ENCODE results near the gene DES.
A peak's percentile ranks its signal among the peaks of the same experiment; 100 is the strongest.

GRCh38 chr2:219387306-219388120, 30.7 kb upstream of the DES start, which contains the start of gene DNPEP:
- TF ChIP-seq SIN3A (IDR thresholded peaks at IDR 0.05; ENCODE audit: borderline replicate concordance, low read depth, low read length): peak; percentile 78; the same call in 1 of the 2 replicates
- peak; percentile 56; the same call in 1 of the 2 replicates for TF ChIP-seq ZNF564 (CRISPR knock-in tag; IDR thresholded peaks at IDR 0.05)
- peak; percentile 62; the same call in 1 of the 2 replicates for TF ChIP-seq ZNF605 (CRISPR knock-in tag; IDR thresholded peaks at IDR 0.05)
- no peak; the same call in 1 of the 2 replicates for TF ChIP-seq NFE2L1 (CRISPR knock-in tag; IDR thresholded peaks at IDR 0.05; ENCODE audit: borderline replicate concordance)
- TF ChIP-seq NR2F2 (IDR thresholded peaks at IDR 0.05; ENCODE audit: borderline replicate concordance, low read depth): no peak; the same call in 1 of the 2 replicates
- TF ChIP-seq ZNF205 (CRISPR knock-in tag; IDR thresholded peaks at IDR 0.05): peak; percentile 58; the same call in 1 of the 2 replicates
- no peak; the same call in 1 of the 2 replicates for TF ChIP-seq CBFB (CRISPR knock-in tag; IDR thresholded peaks at IDR 0.05)
- TF ChIP-seq, protein P1, sequence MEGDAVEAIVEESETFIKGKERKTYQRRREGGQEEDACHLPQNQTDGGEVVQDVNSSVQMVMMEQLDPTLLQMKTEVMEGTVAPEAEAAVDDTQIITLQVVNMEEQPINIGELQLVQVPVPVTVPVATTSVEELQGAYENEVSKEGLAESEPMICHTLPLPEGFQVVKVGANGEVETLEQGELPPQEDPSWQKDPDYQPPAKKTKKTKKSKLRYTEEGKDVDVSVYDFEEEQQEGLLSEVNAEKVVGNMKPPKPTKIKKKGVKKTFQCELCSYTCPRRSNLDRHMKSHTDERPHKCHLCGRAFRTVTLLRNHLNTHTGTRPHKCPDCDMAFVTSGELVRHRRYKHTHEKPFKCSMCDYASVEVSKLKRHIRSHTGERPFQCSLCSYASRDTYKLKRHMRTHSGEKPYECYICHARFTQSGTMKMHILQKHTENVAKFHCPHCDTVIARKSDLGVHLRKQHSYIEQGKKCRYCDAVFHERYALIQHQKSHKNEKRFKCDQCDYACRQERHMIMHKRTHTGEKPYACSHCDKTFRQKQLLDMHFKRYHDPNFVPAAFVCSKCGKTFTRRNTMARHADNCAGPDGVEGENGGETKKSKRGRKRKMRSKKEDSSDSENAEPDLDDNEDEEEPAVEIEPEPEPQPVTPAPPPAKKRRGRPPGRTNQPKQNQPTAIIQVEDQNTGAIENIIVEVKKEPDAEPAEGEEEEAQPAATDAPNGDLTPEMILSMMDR (CRISPR knock-in tag; IDR thresholded peaks at IDR 0.05): peak; percentile 7; the same call in 1 of the 2 replicates

Data from HepG2 (cell line).